Measurements from ENCODE around the gene DNM2.

DNM2 gene

DNA sequence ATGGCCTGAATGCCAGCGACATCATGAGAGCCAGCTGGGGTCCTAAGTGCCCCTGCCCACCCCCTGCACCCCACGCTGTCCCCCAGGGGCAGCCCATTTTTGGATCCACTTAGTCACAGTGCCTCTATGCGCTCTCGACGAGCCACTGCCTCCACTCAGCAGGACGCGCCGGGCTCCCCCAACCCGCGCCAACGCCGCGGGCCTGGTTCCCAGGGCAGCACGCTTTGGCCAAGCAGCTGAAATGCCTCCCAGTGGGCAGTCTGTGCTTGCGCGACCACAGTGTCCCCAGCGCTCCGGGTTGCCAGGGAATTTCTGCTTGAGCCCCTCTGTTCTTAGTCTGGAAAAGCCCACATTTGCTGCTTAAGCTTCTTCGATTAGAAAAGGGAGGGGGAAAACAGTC is 78.8 kb downstream of the DNM2 start:
- DNase-seq (ENCODE audit: extremely low spot score): no peak
- CTCF ChIA-PET: interaction anchor here (0.6 kb wide), 1 partner anchor 223 kb away, joined by 3 read pairs; no protein-coding TSS in a partner anchor

DNA sequence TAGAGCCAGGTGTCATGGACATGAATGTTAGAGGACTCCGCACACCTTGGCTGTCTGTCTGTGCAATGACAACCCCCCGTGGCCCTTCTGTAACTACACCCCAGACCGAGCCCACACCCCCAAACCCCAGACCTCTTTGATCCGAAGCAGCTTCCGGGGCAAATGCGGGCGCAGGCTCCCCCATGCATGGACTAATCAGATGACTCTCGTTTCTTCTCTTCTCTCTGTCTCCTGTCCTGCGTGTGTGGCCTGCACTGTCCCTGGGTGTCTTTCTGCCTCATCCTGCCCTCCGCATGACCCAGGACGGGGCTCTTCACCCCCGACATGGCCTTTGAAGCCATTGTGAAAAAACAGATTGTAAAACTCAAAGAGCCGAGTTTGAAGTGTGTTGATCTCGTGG is 79.2 kb downstream of the DNM2 start:
- CTCF ChIA-PET: interaction anchor here (0.6 kb wide), 1 partner anchor 223 kb away, joined by 3 read pairs; no protein-coding TSS in a partner anchor
- TF ChIP-seq FOXM1 (IDR thresholded peaks at IDR 0.05; ENCODE audit: borderline replicate concordance) (no peak), BHLHE40 (IDR thresholded peaks at IDR 0.05; ENCODE audit: borderline replicate concordance) (no peak), SUZ12 (IDR thresholded peaks at IDR 0.05) (no peak), ARNT (IDR thresholded peaks at IDR 0.05) (no peak), NFRKB (IDR thresholded peaks at IDR 0.05) (no peak), SP1 (IDR thresholded peaks at IDR 0.05) (no peak), TARDBP (IDR thresholded peaks at IDR 0.05) (no peak), HDGF (IDR thresholded peaks at IDR 0.05; ENCODE audit: borderline replicate concordance) (no peak), FOXA1 (IDR thresholded peaks at IDR 0.05) (no peak), CTBP1 (IDR thresholded peaks at IDR 0.05; ENCODE audit: borderline replicate concordance) (no peak), FOXK2 (IDR thresholded peaks at IDR 0.05) (no peak), ELF4 (IDR thresholded peaks at IDR 0.05) (no peak), ZNF384 (IDR thresholded peaks at IDR 0.05) (no peak), L3MBTL2 (conservative IDR thresholded peaks at IDR 0.05) (no peak), LEF1 (IDR thresholded peaks at IDR 0.05; ENCODE audit: borderline replicate concordance) (no peak)
- TF ChIP-seq, protein P1, sequence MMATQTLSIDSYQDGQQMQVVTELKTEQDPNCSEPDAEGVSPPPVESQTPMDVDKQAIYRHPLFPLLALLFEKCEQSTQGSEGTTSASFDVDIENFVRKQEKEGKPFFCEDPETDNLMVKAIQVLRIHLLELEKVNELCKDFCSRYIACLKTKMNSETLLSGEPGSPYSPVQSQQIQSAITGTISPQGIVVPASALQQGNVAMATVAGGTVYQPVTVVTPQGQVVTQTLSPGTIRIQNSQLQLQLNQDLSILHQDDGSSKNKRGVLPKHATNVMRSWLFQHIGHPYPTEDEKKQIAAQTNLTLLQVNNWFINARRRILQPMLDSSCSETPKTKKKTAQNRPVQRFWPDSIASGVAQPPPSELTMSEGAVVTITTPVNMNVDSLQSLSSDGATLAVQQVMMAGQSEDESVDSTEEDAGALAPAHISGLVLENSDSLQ (IDR thresholded peaks at IDR 0.05): no peak
- no peak for DNase-seq (ENCODE audit: extremely low spot score)
- POLR2A ChIA-PET: no interaction called here

More for the DNA sequence above, 78.8 kb downstream of the DNM2 start:
- TF ChIP-seq HDGF (IDR thresholded peaks at IDR 0.05; ENCODE audit: borderline replicate concordance): no peak
- POLR2A ChIA-PET: no interaction called here

DNA sequence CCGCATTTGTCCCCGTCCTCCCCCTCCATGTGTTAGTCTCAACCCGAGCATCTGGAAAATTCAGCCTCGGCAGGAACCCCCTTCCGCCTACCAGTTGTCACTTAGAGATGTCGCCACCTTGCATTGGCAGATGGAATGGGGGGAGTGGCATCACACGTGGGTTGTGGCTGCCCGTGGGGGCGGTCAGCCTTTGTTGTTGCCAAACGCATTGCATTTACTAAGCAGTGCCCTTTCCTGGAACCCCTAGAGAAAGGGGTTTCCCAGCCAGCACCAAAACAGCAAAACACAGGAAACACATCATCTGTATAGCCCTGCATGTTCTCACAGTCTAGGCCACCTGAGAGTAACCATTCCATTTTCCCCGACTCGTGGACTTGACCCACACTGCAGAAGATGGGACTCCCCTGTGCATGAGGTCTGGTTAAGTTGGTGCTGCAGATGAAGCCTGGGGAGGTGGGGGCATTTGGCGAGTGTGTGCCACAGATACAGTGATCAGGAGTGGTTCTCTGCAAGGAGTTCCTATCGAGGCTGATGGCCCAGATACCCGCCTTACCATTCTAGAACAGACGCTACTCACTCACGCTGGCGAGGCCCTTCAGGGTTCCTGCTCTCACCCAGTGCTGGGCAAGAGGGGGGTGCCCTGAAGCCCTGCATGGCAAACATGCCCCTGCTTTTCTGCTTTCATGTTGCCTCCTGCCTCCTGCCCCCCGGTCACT is 79.8 kb downstream of the DNM2 start:
- ChIA-PET CTCF (no interaction called here), POLR2A (no interaction called here)
- DNase-seq (ENCODE audit: extremely low spot score): no peak
- TF ChIP-seq NFRKB (IDR thresholded peaks at IDR 0.05): no peak

DNA sequence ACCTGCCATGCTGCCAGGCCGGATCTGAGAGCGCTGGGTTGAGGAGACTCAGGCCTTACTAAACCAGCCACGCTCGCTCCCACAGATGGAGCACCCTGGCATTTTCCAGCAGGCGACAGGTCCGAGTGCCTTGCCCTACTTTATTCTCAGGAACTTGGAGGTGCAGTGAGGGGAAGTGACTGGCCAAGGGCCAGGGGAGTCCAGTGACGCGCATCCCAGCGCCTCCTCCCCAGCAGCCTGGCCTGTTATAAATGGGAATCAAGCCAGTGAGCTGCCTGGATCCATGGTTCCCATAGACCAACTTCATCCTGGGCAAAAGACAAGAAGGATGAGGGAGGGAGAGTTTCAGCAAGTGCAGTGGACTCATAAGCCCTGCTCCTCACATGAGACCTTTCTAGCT is 82.6 kb downstream of the DNM2 start:
- CTCF ChIA-PET: no interaction called here
- no peak for TF ChIP-seq SUZ12 (IDR thresholded peaks at IDR 0.05)
- TF ChIP-seq LEF1 (IDR thresholded peaks at IDR 0.05; ENCODE audit: borderline replicate concordance): no peak
- no peak for TF ChIP-seq L3MBTL2 (conservative IDR thresholded peaks at IDR 0.05)
- POLR2A ChIA-PET: no interaction called here
- DNase-seq (ENCODE audit: extremely low spot score): no peak

DNA sequence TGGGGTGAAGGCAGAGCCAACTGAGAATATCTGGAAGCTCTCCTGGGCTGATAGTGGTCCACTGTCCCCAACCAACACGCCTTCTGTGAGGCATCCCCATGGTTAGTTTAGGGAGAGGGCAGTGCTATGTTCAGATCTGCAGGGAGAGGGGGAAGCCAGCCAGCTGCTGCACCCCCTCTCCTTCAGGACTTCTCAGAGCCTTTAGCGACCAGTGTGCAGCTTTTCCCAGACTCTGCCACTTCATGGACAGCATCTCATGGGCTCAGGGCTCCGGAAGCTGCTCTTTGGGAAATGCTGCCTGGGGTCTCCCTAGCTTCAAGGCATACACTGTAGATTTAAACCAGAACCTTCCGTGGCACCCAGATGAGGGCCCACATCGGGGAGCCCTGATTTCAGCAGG is 84.6 kb downstream of the DNM2 start:
- DNase-seq (ENCODE audit: extremely low spot score): no peak
- TF ChIP-seq ELF4 (IDR thresholded peaks at IDR 0.05) (no peak), NFRKB (IDR thresholded peaks at IDR 0.05) (no peak), FOXK2 (IDR thresholded peaks at IDR 0.05) (no peak), HDGF (IDR thresholded peaks at IDR 0.05; ENCODE audit: borderline replicate concordance) (no peak), SP1 (IDR thresholded peaks at IDR 0.05) (no peak), LEF1 (IDR thresholded peaks at IDR 0.05; ENCODE audit: borderline replicate concordance) (no peak)
- TF ChIP-seq, protein P1 (IDR thresholded peaks at IDR 0.05): no peak
- CTCF ChIA-PET: no interaction called here
- POLR2A ChIA-PET: no interaction called here

DNA sequence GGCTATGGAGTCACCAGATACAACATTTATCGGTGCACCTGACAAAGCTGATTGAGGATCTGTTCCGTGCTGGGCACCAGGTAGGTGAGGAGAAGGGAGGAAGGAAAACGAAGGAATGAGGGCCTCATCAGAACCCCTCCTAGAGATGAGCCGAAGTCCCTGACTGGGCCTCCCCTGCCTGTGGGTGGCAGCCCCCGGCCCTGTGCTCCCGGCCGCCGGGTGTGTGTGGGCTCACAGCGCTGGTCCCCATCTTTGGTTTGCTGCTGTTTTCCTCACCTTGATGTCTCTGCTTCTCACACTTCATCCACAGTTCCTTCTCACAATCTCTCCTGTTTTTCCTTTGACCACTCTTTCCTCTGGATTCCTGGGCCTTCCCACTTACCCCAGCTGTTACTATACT is 85.4 kb downstream of the DNM2 start:
- POLR2A ChIA-PET: no interaction called here

More for the DNA sequence above, 85.4 kb downstream of the DNM2 start:
- CTCF ChIA-PET: no interaction called here
- no peak for DNase-seq (ENCODE audit: extremely low spot score)
- TF ChIP-seq LEF1 (IDR thresholded peaks at IDR 0.05; ENCODE audit: borderline replicate concordance) (no peak), FOXM1 (IDR thresholded peaks at IDR 0.05; ENCODE audit: borderline replicate concordance) (no peak), L3MBTL2 (conservative IDR thresholded peaks at IDR 0.05) (no peak), TARDBP (IDR thresholded peaks at IDR 0.05) (no peak), HDGF (IDR thresholded peaks at IDR 0.05; ENCODE audit: borderline replicate concordance) (no peak), SP1 (IDR thresholded peaks at IDR 0.05) (no peak), SUZ12 (IDR thresholded peaks at IDR 0.05) (no peak), NFRKB (IDR thresholded peaks at IDR 0.05) (no peak), ZNF384 (IDR thresholded peaks at IDR 0.05) (no peak), FOXK2 (IDR thresholded peaks at IDR 0.05) (no peak), BHLHE40 (IDR thresholded peaks at IDR 0.05; ENCODE audit: borderline replicate concordance) (no peak), ARNT (IDR thresholded peaks at IDR 0.05) (no peak), CTBP1 (IDR thresholded peaks at IDR 0.05; ENCODE audit: borderline replicate concordance) (no peak), FOXA1 (IDR thresholded peaks at IDR 0.05) (no peak), ELF4 (IDR thresholded peaks at IDR 0.05) (no peak)
- TF ChIP-seq, protein P1 (IDR thresholded peaks at IDR 0.05): no peak

All from HEK293T (cell line).